K562 (cell line): Measurements from ENCODE around the gene GON7. TPM values are rescaled to one million over a fixed set of nuclear protein-coding genes. Genes with fewer than 3 reads are reported as not detected.

ENCODE experiments used
- ATAC-seq: fragments of 200-7000 bp; cut with Tn5 transposase; 3 replicates; pipeline ENCODE4 v1.9.1; 2020; ENCODE audit warnings: moderate library complexity
- BruUV-seq: library from RNA; stranded (reverse); fragments of 400-500 nt; replicated peaks from 2 replicates; lab custom pipeline; 2021; lab: Mats Ljungman, UMichigan
- CTCF ChIA-PET: fragments of 300-600 bp; formaldehyde crosslinking; extraction: SDS; loops from one replicate; lab custom pipeline; 2021; ENCODE audit warnings: low intra/inter-chr PET ratio; lab: Yijun Ruan, JAX
- POLR2A ChIA-PET: fragments of 300-600, 350-650 bp; sonication (Branson Sonifier 250); formaldehyde crosslinking; extraction: SDS; loops from one replicate; lab custom pipeline; 2021; ENCODE audit warnings: antibody characterized with exemption, inconsistent platforms; lab: Yijun Ruan, JAX
- DNase-seq, 4 experiments: peaks; one replicate each; pipeline versions ENCODE4 v3.0.0 to v3.0.0-alpha.2; 2011 to 2018; ENCODE audit warnings: low spot score in 3 of 4, mixed read lengths in 3 of 4; ENCODE audit errors: extremely low read depth in 1 of 4
- FAIRE-seq: peaks from 2 replicates; lab custom pipeline; 2011; peaks lifted over from hg19 to GRCh38; lab: Jason Lieb, UNC
- H2AFZ ChIP-seq: 2 replicates; pipeline ENCODE4 v1.6.0; 2011; ENCODE audit warnings: low read depth, low read length, control low read depth, inconsistent platforms
- H3K27ac ChIP-seq: fragments of 200-600 bp; 3 replicates; pipeline ENCODE4 v1.8.0; 2011; ENCODE audit warnings: low read depth, mild to moderate bottlenecking, control low read depth, inconsistent platforms, low read length, moderate library complexity, mixed read lengths; ENCODE audit errors: extremely low read depth
- H3K27me3 ChIP-seq, 2 experiments: fragments of 300-600 bp in 1 of 2; 2 replicates in 1 of 2; 3 replicates in 1 of 2; pipeline versions ENCODE4 v1.6.0 to v1.8.0; 2011; ENCODE audit warnings: inconsistent platforms in 2 of 2, low read length in 2 of 2, mild to moderate bottlenecking in 1 of 2, mixed read lengths in 1 of 2, moderate library complexity in 1 of 2; ENCODE audit not compliant: control insufficient read depth in 2 of 2, insufficient read depth in 2 of 2
- H3K36me3 ChIP-seq: fragments of 300-600 bp; 3 replicates; pipeline ENCODE4 v1.8.0; 2011; ENCODE audit warnings: mild to moderate bottlenecking, low read length, inconsistent platforms; ENCODE audit not compliant: control insufficient read depth, insufficient read depth
- H3K4me1 ChIP-seq, 2 experiments: fragments of 200-600 bp in 1 of 2; replicated peaks in 1 of 2; 2 replicates in 1 of 2; 3 replicates in 1 of 2; pipeline versions ENCODE4 v1.5.1 to v1.8.0; 2011; ENCODE audit warnings: inconsistent platforms in 2 of 2, low read length in 2 of 2, mild to moderate bottlenecking in 1 of 2, mixed read lengths in 1 of 2, moderate library complexity in 1 of 2; ENCODE audit not compliant: control insufficient read depth in 2 of 2, insufficient read depth in 2 of 2
- H3K4me2 ChIP-seq: 2 replicates; pipeline ENCODE4 v1.6.1; 2011; ENCODE audit warnings: low read length, control low read depth, inconsistent platforms, mixed read lengths; ENCODE audit not compliant: insufficient read depth
- H3K4me3 ChIP-seq: fragments of 200-600 bp; sonication (generic), shearing (Covaris generic); 2 replicates; pipeline ENCODE4 v1.5.1; 2016; ENCODE audit warnings: control low read depth, inconsistent platforms
- H3K79me2 ChIP-seq: fragments of 200-600 bp; 3 replicates; pipeline ENCODE4 v1.8.0; 2011; ENCODE audit warnings: low read length, inconsistent platforms; ENCODE audit not compliant: control insufficient read depth, insufficient read depth
- H3K9ac ChIP-seq, 2 experiments: 2 replicates each; pipeline versions ENCODE4 v1.6.0 to v1.6.1; 2011; ENCODE audit warnings: low read depth in 2 of 2, low read length in 2 of 2, control low read depth in 1 of 2, inconsistent platforms in 1 of 2, mild to moderate bottlenecking in 1 of 2, mixed read lengths in 1 of 2; ENCODE audit not compliant: insufficient read depth in 1 of 2
- H3K9me1 ChIP-seq: one replicate; pipeline ENCODE4 v1.6.0; 2011; ENCODE audit warnings: inconsistent platforms, mild to moderate bottlenecking, low read length, moderate library complexity; ENCODE audit not compliant: control insufficient read depth, insufficient read depth
- H3K9me3 ChIP-seq: replicated peaks from 2 replicates; pipeline ENCODE4 v1.5.1; 2011; ENCODE audit warnings: low read depth, low read length, inconsistent platforms; ENCODE audit not compliant: control insufficient read depth, insufficient read depth
- H4K20me1 ChIP-seq: replicated peaks from 2 replicates; pipeline ENCODE4 v1.6.1; 2011; ENCODE audit warnings: low read length, inconsistent platforms, mixed read lengths; ENCODE audit not compliant: control insufficient read depth, insufficient read depth
- CREB3 ChIP-seq: fragments of 450-650 bp; conservative IDR thresholded peaks from 2 replicates; pipeline ENCODE4 v1.6.1; 2016; ENCODE audit warnings: missing genetic modification characterization, low read depth, mild to moderate bottlenecking, missing compliant biosample characterization, moderate library complexity
- ELF2 ChIP-seq: fragments of 250-450 bp; sonication (Bioruptor Pico); IDR thresholded peaks from 2 replicates; pipeline ENCODE4 v1.5.0; 2021; ENCODE audit warnings: mild to moderate bottlenecking
- KAT7 ChIP-seq: sonication (generic); formaldehyde crosslinking; IDR thresholded peaks from 2 replicates; pipeline ENCODE4 v1.8.0; 2022; ENCODE audit warnings: missing genetic modification reagents, mild to moderate bottlenecking, borderline replicate concordance
- MAX ChIP-seq: sonication (generic); formaldehyde crosslinking; IDR thresholded peaks from 2 replicates; pipeline ENCODE4 v1.9.0; 2022; ENCODE audit warnings: mild to moderate bottlenecking, missing genetic modification reagents
- MBD2 ChIP-seq: sonication (generic); IDR thresholded peaks from 2 replicates; pipeline ENCODE4 v1.6.1; 2016; ENCODE audit warnings: low read depth, borderline replicate concordance
- MEIS2 ChIP-seq: fragments of 450-650 bp; IDR thresholded peaks from 2 replicates; pipeline ENCODE4 v1.6.1; 2014; ENCODE audit warnings: mild to moderate bottlenecking; ENCODE audit not compliant: partially characterized antibody
- SMARCC2 ChIP-seq: fragments of 450-650 bp; IDR thresholded peaks from 2 replicates; pipeline ENCODE4 v1.6.1; 2017; ENCODE audit warnings: antibody characterized with exemption, moderate library complexity, mild to moderate bottlenecking, low read depth
- THRA ChIP-seq: fragments of 450-650 bp; IDR thresholded peaks from 2 replicates; pipeline ENCODE4 v1.6.1; 2017; ENCODE audit warnings: mild to moderate bottlenecking, moderate library complexity
- ZNF507 ChIP-seq: conservative IDR thresholded peaks from 2 replicates; pipeline ENCODE4 v1.6.1; 2017; ENCODE audit warnings: missing genetic modification characterization, missing compliant biosample characterization
- WGBS: fragments of 100-300 bp; shearing (Covaris generic); methylation state at CpG from one replicate; pipeline ENCODE4 v1.1.6; 2016; ENCODE audit warnings: low coverage, mixed read lengths; ENCODE audit not compliant: insufficient coverage; ENCODE audit errors: missing lambda C conversion rate; 5-methylcytosine and 5-hydroxymethylcytosine counted together
- in situ Hi-C: fragments of 300-500 bp; cut with MboI; formaldehyde crosslinking; loops from 4 replicates; pipeline ENCODE4 v1.15.0; 2018; ENCODE audit warnings: inconsistent platforms, mixed read lengths
- intact Hi-C: fragments of 100-400 bp; cut with micrococcal nuclease; formaldehyde crosslinking; loops from 2 replicates; pipeline ENCODE4 v1.14.2; 2022
- polyA plus RNA-seq, 8 experiments: library from polyadenylated mRNA; depleted of rRNA in 4 of 8; stranded (reverse) in 5 of 8; unstranded in 3 of 8; fragments of >200 nt; fragmentation: Nextera tagmentation in 2 of 8; fragmentation: Illumina TruSeq in 1 of 8; extraction: Ambion mirVana in 2 of 8; extraction: Trizol in 1 of 8; gene quantifications; 2 replicates each; pipeline versions ENCODE4 v1.2.1 to v1.2.3, GENCODE V29; 2011 to 2014; ENCODE audit warnings: inconsistent platforms in 1 of 8, missing spikeins in 1 of 8
- total RNA-seq, 7 experiments: library from RNA; depleted of rRNA in 6 of 7; stranded (reverse); fragments of >200 nt in 6 of 7; fragmentation: Illumina TruSeq in 2 of 7; extraction: Trizol in 2 of 7; gene quantifications; 2 replicates each; pipeline versions ENCODE4 v1.2.1 to v1.2.3, GENCODE V29; 2011 to 2021; ENCODE audit warnings: low replicate concordance in 1 of 7

Gene GON7
- total and polyA plus RNA-seq, 9 of the 15 experiments (the other 6 are each of a cell fraction or from before 2014, with no cell fraction given): 13.7 to 34.0 (median 23.9) TPM

- TF ChIP-seq KAT7 (CRISPR knock-in tag) (no peak), SMARCC2 (no peak), MAX (CRISPR knock-in tag) (no peak), MEIS2 (no peak)
Observed at GRCh38 chr14:93239869-93240677, 33.2 kb upstream of the GON7 start (continued).

- intact Hi-C loops: loop anchor here (1.0 to 10.0 kb wide), 3 partner anchors 240 to 383 kb away; no protein-coding TSS in a partner anchor
- TF ChIP-seq CREB3 (tag) (no peak), ELF2 (CRISPR knock-in tag) (no peak), ZNF507 (tag) (no peak), THRA (no peak), MBD2 (no peak)
- in situ Hi-C loops: no loop called here
- Histone ChIP-seq H3K79me2 (no peaks in the 10 kb centered on the region), H3K27ac (no peak overlapping the region), H3K27me3 (0 out of 5 replicates have a peak, but pooled peaks cover 0 to 4% of the 10 kb centered on the region in 2 experiments), H3K9me3 (no peaks in the 10 kb centered on the region), H2AFZ (no peak overlapping the region), H3K4me2 (no peak overlapping the region), H3K9me1 (no peaks in the 10 kb centered on the region), H3K4me3 (no peak overlapping the region), H3K9ac (no peak overlapping the region), H3K36me3 (no peaks in the 10 kb centered on the region), H4K20me1 (no peaks in the 10 kb centered on the region), H3K4me1 (peaks cover 0 to 4% of the 10 kb centered on the region in 2 experiments; a peak in 1 of 5 replicates)
- 16% methylated on average over 7 of the region's 10 CpGs for WGBS
- peak; percentile 61 for ATAC-seq
- no peak for FAIRE-seq
- BruUV-seq: no TSS peak
- no peak for DNase-seq
- POLR2A ChIA-PET: no interaction called here
- CTCF ChIA-PET: interaction anchor here (1.5 kb wide), 1 partner anchor 72 kb away, joined by 3 read pairs; no protein-coding TSS in a partner anchor
Observed at GRCh38 chr14:93234798-93235197, 27.9 kb upstream of the GON7 start.
